H1 (cell line): Measurements from ENCODE around the gene PAEP. TPM values are rescaled to one million over a fixed set of nuclear protein-coding genes. Genes with fewer than 3 reads are reported as not detected.

Source experiments
- CHD2 ChIP-seq: IDR thresholded peaks from 2 replicates; pipeline ENCODE4 v1.6.1; 2012; ENCODE audit warnings: low read length, improper control_type of control experiment
- HDAC2 ChIP-seq, 2 experiments: fragments of 300-600 bp in 1 of 2; sonication (generic) in 1 of 2; IDR thresholded peaks; 2 replicates each; pipeline ENCODE4 v1.6.1; 2011 to 2012; ENCODE audit warnings: low read depth in 2 of 2, low read length in 2 of 2, mild to moderate bottlenecking in 2 of 2, moderate library complexity in 2 of 2, borderline replicate concordance in 1 of 2, inconsistent platforms in 1 of 2
- JUND ChIP-seq: IDR thresholded peaks from 2 replicates; pipeline ENCODE4 v1.6.1; 2011; ENCODE audit warnings: mild to moderate bottlenecking, improper control_type of control experiment, low read length
- RFX5 ChIP-seq: IDR thresholded peaks from 2 replicates; pipeline ENCODE4 v1.6.1; 2011; ENCODE audit warnings: low read depth, low read length, improper control_type of control experiment, borderline replicate concordance
- SIX5 ChIP-seq: IDR thresholded peaks from 2 replicates; pipeline ENCODE4 v1.6.1; 2011; ENCODE audit warnings: mild to moderate bottlenecking, low read depth, low read length
- SP1 ChIP-seq: IDR thresholded peaks from 2 replicates; pipeline ENCODE4 v1.6.1; 2011; ENCODE audit warnings: low read depth, low read length
- TEAD4 ChIP-seq: IDR thresholded peaks from 2 replicates; pipeline ENCODE4 v1.6.1; 2012; ENCODE audit warnings: low read depth, low read length, inconsistent platforms, mixed read lengths
- YY1 ChIP-seq: IDR thresholded peaks from 2 replicates; pipeline ENCODE4 v1.6.1; 2011; ENCODE audit warnings: low read depth, mild to moderate bottlenecking, low read length
- polyA plus RNA-seq, 7 experiments: library from polyadenylated mRNA; depleted of rRNA in 3 of 7; stranded (reverse) in 5 of 7; unstranded in 2 of 7; fragments of >200 nt in 5 of 7; fragments of 200-250 nt in 2 of 7; gene quantifications; 1 replicate in 5 of 7; 2 replicates in 1 of 7; 4 replicates in 1 of 7; pipeline versions ENCODE4 v1.2.1 to v1.2.3, GENCODE V29; 2011 to 2013; ENCODE audit warnings: missing spikeins in 2 of 7, mixed read lengths in 2 of 7
- total RNA-seq: library from RNA; stranded (reverse); fragmentation: NEBNext Ultra II Directional; extraction: Animal tissue kit (Norgen Biotek cat#: 25700); gene quantifications from 2 replicates; pipeline ENCODE4 v1.2.1, GENCODE V29; 2021
- TF ChIP-seq, protein P1 (sequence below): fragments of 300-600 bp; sonication (generic); IDR thresholded peaks from 2 replicates; pipeline ENCODE4 v1.7.1; 2012; ENCODE audit warnings: low read length, moderate library complexity, mild to moderate bottlenecking, inconsistent platforms; ENCODE audit not compliant: insufficient replicate concordance

Gene PAEP
- total and polyA plus RNA-seq, 2 of the 8 experiments (the other 6 are each of a cell fraction or from before 2014, with no cell fraction given) = not detected

- TF ChIP-seq, protein P1, sequence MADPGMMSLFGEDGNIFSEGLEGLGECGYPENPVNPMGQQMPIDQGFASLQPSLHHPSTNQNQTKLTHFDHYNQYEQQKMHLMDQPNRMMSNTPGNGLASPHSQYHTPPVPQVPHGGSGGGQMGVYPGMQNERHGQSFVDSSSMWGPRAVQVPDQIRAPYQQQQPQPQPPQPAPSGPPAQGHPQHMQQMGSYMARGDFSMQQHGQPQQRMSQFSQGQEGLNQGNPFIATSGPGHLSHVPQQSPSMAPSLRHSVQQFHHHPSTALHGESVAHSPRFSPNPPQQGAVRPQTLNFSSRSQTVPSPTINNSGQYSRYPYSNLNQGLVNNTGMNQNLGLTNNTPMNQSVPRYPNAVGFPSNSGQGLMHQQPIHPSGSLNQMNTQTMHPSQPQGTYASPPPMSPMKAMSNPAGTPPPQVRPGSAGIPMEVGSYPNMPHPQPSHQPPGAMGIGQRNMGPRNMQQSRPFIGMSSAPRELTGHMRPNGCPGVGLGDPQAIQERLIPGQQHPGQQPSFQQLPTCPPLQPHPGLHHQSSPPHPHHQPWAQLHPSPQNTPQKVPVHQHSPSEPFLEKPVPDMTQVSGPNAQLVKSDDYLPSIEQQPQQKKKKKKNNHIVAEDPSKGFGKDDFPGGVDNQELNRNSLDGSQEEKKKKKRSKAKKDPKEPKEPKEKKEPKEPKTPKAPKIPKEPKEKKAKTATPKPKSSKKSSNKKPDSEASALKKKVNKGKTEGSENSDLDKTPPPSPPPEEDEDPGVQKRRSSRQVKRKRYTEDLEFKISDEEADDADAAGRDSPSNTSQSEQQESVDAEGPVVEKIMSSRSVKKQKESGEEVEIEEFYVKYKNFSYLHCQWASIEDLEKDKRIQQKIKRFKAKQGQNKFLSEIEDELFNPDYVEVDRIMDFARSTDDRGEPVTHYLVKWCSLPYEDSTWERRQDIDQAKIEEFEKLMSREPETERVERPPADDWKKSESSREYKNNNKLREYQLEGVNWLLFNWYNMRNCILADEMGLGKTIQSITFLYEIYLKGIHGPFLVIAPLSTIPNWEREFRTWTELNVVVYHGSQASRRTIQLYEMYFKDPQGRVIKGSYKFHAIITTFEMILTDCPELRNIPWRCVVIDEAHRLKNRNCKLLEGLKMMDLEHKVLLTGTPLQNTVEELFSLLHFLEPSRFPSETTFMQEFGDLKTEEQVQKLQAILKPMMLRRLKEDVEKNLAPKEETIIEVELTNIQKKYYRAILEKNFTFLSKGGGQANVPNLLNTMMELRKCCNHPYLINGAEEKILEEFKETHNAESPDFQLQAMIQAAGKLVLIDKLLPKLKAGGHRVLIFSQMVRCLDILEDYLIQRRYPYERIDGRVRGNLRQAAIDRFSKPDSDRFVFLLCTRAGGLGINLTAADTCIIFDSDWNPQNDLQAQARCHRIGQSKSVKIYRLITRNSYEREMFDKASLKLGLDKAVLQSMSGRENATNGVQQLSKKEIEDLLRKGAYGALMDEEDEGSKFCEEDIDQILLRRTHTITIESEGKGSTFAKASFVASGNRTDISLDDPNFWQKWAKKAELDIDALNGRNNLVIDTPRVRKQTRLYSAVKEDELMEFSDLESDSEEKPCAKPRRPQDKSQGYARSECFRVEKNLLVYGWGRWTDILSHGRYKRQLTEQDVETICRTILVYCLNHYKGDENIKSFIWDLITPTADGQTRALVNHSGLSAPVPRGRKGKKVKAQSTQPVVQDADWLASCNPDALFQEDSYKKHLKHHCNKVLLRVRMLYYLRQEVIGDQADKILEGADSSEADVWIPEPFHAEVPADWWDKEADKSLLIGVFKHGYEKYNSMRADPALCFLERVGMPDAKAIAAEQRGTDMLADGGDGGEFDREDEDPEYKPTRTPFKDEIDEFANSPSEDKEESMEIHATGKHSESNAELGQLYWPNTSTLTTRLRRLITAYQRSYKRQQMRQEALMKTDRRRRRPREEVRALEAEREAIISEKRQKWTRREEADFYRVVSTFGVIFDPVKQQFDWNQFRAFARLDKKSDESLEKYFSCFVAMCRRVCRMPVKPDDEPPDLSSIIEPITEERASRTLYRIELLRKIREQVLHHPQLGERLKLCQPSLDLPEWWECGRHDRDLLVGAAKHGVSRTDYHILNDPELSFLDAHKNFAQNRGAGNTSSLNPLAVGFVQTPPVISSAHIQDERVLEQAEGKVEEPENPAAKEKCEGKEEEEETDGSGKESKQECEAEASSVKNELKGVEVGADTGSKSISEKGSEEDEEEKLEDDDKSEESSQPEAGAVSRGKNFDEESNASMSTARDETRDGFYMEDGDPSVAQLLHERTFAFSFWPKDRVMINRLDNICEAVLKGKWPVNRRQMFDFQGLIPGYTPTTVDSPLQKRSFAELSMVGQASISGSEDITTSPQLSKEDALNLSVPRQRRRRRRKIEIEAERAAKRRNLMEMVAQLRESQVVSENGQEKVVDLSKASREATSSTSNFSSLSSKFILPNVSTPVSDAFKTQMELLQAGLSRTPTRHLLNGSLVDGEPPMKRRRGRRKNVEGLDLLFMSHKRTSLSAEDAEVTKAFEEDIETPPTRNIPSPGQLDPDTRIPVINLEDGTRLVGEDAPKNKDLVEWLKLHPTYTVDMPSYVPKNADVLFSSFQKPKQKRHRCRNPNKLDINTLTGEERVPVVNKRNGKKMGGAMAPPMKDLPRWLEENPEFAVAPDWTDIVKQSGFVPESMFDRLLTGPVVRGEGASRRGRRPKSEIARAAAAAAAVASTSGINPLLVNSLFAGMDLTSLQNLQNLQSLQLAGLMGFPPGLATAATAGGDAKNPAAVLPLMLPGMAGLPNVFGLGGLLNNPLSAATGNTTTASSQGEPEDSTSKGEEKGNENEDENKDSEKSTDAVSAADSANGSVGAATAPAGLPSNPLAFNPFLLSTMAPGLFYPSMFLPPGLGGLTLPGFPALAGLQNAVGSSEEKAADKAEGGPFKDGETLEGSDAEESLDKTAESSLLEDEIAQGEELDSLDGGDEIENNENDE = no peak
- TF ChIP-seq CHD2 (no peak), HDAC2 (IDR thresholded peaks at IDR 0.05; ENCODE audit: borderline replicate concordance in 1 of 2, low read depth in 2 of 2, low read length in 2 of 2) (no peak), TEAD4 (no peak), RFX5 (no peak), SP1 (no peak), YY1 (no peak), SIX5 (no peak), JUND (no peak)
These were observed 53.5 kb downstream of the PAEP start (continued) for GRCh38 chr9:135614821-135615665.
